NB4 (cell line): ENCODE data around the gene IYD.

ENCODE experiments used
- DNase-seq: peaks from one replicate; pipeline ENCODE4 v3.0.0; 2010; ENCODE audit warnings: low read depth
- H3K4me3 ChIP-seq: one replicate; pipeline ENCODE4 v1.5.1; 2011; ENCODE audit warnings: mild to moderate bottlenecking, low read depth, low read length, moderate library complexity
- CTCF ChIP-seq: IDR thresholded peaks from one replicate; pipeline ENCODE4 v1.5.1; 2012; ENCODE audit warnings: low read depth, low read length
- MAX ChIP-seq: IDR thresholded peaks from 2 replicates; pipeline ENCODE4 v1.6.1; 2011; ENCODE audit warnings: low read depth, low read length
- MYC ChIP-seq: IDR thresholded peaks from 2 replicates; pipeline ENCODE4 v1.6.1; 2011; ENCODE audit warnings: low read depth, low read length
- POLR2A ChIP-seq: IDR thresholded peaks from 2 replicates; pipeline ENCODE4 v1.6.1; 2011; ENCODE audit warnings: mild to moderate bottlenecking; ENCODE audit not compliant: insufficient read length; ENCODE audit errors: extremely low read depth

Gene IYD

GRCh38 chr6:150380256-150380655, 11.4 kb downstream of the IYD start:
- DNase-seq: no peak
- TF ChIP-seq CTCF (no peak), MAX (no peak), MYC (no peak), POLR2A (no peak)
- H3K4me3 ChIP-seq: no peak overlapping the region

GRCh38 chr6:150382171-150382570, 13.4 kb downstream of the IYD start:
- DNase-seq: no peak
- no peak overlapping the region for H3K4me3 ChIP-seq
- no peak for TF ChIP-seq CTCF
- no peak for TF ChIP-seq POLR2A
- no peak for TF ChIP-seq MYC
- no peak for TF ChIP-seq MAX

GRCh38 chr6:150391414-150391813, 22.6 kb downstream of the IYD start:
- no peak overlapping the region for H3K4me3 ChIP-seq
- TF ChIP-seq POLR2A: no peak
- no peak for TF ChIP-seq CTCF
- TF ChIP-seq MYC: no peak
- TF ChIP-seq MAX: no peak
- DNase-seq: no peak

- no peak for DNase-seq
- TF ChIP-seq MAX: no peak
- TF ChIP-seq CTCF: no peak
- no peak for TF ChIP-seq POLR2A
- TF ChIP-seq MYC: no peak
These were observed 23.1 kb downstream of the IYD start for GRCh38 chr6:150391890-150392289.

GRCh38 chr6:150392452-150393220, 23.8 kb downstream of the IYD start:
- no peak for DNase-seq

More at GRCh38 chr6:150391890-150392289, 23.1 kb downstream of the IYD start:
- no peak overlapping the region for H3K4me3 ChIP-seq

More at GRCh38 chr6:150392452-150393220, 23.8 kb downstream of the IYD start:
- no peak for TF ChIP-seq MAX
- no peak for TF ChIP-seq MYC
- no peak for TF ChIP-seq POLR2A
- TF ChIP-seq CTCF: no peak
- no peak overlapping the region for H3K4me3 ChIP-seq
